Measurements from ENCODE around the gene CCL19. TPM values are rescaled to one million over a fixed set of nuclear protein-coding genes. Genes with fewer than 3 reads are reported as not detected.

CCL19 gene
- total and polyA plus RNA-seq, 2 experiments from 2014 or later = not detected

GRCh38 chr9:34717996-34718614 lies 27.0 kb upstream of the CCL19 start (continued):
- TF ChIP-seq ZNF462 (CRISPR knock-in tag; IDR thresholded peaks at IDR 0.05) (no peak), JUNB (IDR thresholded peaks at IDR 0.05; ENCODE audit: unreplicated experiment) (no peak), NANOG (IDR thresholded peaks at IDR 0.05; ENCODE audit: borderline replicate concordance) (no peak)

- no peak overlapping the region for H3K27ac ChIP-seq (ENCODE audit: low read depth)
- H2AFZ ChIP-seq = no peak overlapping the region
- H4K20me1 ChIP-seq (replicated peaks; ENCODE audit: insufficient read depth) = no peaks in the 10 kb centered on the region
- H3K36me3 ChIP-seq (ENCODE audit: insufficient read depth) = no peaks in the 10 kb centered on the region
- H3K4me2 ChIP-seq = no peak overlapping the region
- H3K9me2 ChIP-seq (ENCODE audit: insufficient read depth) = 0 out of 2 replicates have a peak, but pooled peaks cover 6% of the 10 kb centered on the region
- Mint-ChIP-seq H3K27ac (no peak overlapping the region), H3K36me3 (ENCODE audit: low read depth) (no peaks in the 10 kb centered on the region; the same call in 2 of the 3 replicates), H3K9me3 (no peaks in the 10 kb centered on the region), H3K4me1 (no peaks in the 10 kb centered on the region), H3K4me3 (no peak overlapping the region), H3K27me3 (ENCODE audit: insufficient read depth, low read depth, poor library complexity) (peaks cover under 1% of the 10 kb centered on the region)
- no peaks in the 10 kb centered on the region for H3K27me3 ChIP-seq (ENCODE audit: insufficient read depth)
- H3F3A ChIP-seq (replicated peaks; ENCODE audit: low read depth) = no peaks in the 10 kb centered on the region
- H3K4me1 ChIP-seq (ENCODE audit: insufficient read depth) = no peaks in the 10 kb centered on the region
- DNase-seq (ENCODE audit: low spot score) (no peak), ATAC-seq (no peak)
- H3K79me2 ChIP-seq (replicated peaks; ENCODE audit: insufficient read depth) = no peaks in the 10 kb centered on the region
- H3K4me3 ChIP-seq = no peak overlapping the region
- TF ChIP-seq ZNF462 (CRISPR knock-in tag; IDR thresholded peaks at IDR 0.05) (no peak), EZH2phosphoT487 (IDR thresholded peaks at IDR 0.05; ENCODE audit: unreplicated experiment) (no peak), POLR2AphosphoS5 (IDR thresholded peaks at IDR 0.05; ENCODE audit: low read depth) (no peak), ZNF331 (CRISPR knock-in tag; IDR thresholded peaks at IDR 0.05; ENCODE audit: low read depth) (no peak), JUNB (IDR thresholded peaks at IDR 0.05; ENCODE audit: unreplicated experiment) (no peak), ZNF114 (CRISPR knock-in tag; IDR thresholded peaks at IDR 0.05) (no peak), EZH2 (IDR thresholded peaks at IDR 0.05; ENCODE audit: low read depth, unreplicated experiment) (no peak), ETS1 (IDR thresholded peaks at IDR 0.05) (no peak)
Measured at GRCh38 chr9:34716711-34717110, 25.6 kb upstream of the CCL19 start.

All from GM23338 (cell line).